HG03469 (cell line): ENCODE results near the gene LYRM1.
A peak's percentile ranks its signal among the peaks of the same experiment; 100 is the strongest.
"Not testable (repeated sequence)": the region's sequence is repeated elsewhere in the genome, so short reads cannot be mapped to it uniquely, and the experiment has no call there.

Experiments
- ATAC-seq: cut with Tn5 transposase; IDR thresholded peaks from one replicate; pipeline ENCODE4 v1.9.1; 2021; ENCODE audit warnings: mild to moderate bottlenecking, moderate library complexity, moderate number of reproducible peaks; ENCODE audit not compliant: unreplicated experiment

Gene LYRM1, protein sequence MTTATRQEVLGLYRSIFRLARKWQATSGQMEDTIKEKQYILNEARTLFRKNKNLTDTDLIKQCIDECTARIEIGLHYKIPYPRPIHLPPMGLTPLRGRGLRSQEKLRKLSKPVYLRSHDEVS

DNA sequence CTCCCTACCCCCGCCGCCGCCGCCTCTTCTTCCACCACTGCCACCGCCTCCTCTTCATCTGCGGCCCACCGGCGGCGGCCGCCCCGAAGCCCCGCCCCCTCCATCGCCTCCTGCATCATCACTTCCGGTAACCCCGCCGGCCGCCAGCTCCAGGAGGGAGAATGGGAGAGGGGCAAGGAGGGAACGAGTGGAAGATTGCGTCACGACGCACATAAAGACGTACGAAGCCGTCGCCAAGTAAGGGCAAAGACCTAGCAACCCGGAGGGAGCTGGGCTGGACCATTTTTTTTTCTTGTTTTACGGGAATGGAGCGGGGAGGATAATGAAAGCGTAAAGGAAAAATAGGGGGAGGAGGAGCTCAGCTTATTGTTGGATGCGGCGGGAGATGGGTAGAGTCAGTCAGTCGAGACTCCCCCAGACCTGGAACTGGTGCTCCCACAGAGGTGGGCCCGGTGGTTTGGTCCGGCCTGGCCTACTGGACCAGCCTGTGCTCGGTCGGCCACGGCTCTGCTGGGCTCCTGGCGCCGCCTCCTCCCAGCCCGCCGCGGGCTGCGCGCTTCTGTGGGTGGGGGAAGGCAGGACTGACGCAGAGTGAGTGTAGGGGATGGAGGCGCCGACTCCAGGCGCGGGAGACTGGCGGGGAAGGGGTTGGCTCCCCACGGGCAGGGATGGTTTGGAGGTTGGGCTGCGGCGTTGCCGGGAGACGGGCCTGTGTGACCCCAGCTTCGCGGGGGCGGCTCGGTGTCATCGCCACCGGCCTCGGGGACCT lies at the start of gene LYRM1, which contains the start of gene DCUN1D3:
Gene LYRM1 (plus strand): TSS at position 473 of the 769 bp plus-strand sequence. CDS start 14,785 bp downstream, outside the sequence.
Gene DCUN1D3 (minus strand): TSS at position 60 of the 769 bp plus-strand sequence. CDS start 37,820 bp downstream, outside the sequence.
- ATAC-seq: peak; percentile 53

DNA sequence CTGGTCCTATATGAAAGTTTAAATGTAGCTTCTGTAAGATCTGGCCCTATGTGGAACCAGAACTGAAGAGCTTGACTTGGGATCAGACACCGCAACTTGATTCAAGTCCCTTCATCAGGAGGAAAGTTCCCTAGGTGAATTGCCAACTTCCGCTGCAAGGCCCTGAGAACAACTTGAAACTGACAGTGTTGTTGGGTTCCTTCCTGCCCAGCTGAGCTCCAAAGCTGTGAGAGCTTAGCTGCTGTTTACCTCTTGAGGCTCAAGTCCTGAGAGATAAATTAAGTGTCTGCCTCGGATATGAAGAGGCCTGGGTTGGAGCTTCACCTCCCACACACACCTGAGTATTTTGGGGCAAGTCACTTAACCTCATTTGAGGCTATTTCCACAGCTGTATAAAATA lies 49.6 kb upstream of the LYRM1 start:
- ATAC-seq: no peak

DNA sequence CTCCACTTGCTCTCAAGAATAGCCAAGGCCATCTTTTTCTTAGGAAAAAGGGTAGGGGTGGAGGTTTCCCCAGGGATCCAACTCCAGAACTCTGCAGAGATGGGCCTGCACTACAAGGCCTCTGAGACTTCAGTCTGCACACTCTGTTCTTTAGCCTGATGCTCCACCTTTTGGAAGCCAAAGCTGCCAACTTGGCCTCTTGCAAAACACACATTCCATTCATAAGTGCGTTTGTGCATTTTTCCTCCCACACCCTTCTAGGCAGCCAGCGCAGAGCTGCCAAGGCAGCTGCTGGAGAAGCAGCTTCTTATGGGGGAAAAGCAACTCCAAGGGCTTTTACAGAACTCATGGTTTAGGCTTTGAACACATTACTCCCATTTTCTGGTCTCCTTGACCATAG lies 49.0 kb upstream of the LYRM1 start:
- ATAC-seq: no peak

DNA sequence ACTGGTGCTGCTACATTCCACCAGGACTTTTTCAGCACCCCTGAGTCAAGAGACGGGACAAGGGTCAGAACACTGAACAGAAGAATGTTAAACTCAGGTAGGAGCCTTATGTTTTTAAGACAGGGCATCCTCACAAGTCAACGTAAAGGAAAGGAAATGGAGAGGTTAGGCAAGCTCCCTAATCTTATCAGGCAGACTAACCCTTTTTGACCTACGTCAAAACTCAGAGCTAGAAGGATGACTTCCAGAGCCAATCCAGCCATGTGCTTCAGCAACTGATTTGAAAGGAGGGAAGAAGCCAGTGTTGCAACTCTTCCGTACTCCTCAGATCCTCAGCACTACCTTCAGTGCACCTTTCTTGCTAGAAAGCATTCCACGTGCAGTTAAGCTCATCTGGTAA lies 47.4 kb upstream of the LYRM1 start:
- ATAC-seq: no peak

DNA sequence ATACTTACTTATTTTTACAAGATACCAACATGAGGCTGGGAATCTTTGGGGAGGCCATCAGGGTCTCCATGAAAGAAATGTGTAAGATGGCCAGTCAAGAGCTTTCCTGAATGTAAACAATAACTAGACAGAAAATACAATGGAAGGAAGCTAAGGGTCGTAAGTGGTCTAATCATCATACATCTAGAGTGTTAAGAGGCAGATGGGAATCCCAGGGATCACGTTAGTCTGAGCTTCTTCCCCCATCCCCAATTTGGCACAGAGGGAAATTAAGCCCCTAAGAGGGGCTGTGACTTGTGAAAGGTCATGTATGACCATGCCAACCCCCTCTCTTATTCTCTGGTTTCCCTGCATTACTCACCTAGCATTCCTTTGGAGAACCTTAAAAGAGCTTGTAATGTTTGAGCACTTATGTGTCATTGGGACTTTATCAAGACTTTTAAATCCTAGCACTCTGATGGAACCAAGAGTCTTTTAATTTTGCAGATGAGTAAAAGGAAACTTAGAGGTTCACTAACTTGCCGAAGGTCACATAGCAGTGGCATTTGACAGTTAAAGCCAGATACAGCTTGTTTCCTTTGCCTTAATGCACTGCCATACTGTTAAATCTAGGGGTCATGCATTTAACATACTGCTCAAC lies 46.5 kb upstream of the LYRM1 start:
- ATAC-seq: no peak

DNA sequence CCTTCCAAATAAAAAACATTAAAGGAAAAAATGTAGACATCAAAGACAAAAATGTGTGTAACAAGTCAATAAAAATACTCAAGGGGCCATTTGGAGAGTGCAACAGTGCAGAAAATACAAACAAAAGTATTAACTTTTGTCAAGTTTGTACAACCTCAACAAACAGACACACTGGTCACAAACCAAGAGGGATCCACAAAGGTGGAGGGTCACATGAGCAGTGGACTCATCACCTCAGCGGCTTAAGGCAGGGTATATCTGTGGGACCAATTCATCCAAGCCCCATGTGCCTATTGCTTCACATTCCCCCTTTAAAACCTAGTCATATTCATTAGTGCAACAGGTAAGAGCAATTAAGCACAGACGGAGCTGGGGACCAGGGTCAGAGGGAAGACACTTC lies 45.6 kb upstream of the LYRM1 start:
- no peak for ATAC-seq

DNA sequence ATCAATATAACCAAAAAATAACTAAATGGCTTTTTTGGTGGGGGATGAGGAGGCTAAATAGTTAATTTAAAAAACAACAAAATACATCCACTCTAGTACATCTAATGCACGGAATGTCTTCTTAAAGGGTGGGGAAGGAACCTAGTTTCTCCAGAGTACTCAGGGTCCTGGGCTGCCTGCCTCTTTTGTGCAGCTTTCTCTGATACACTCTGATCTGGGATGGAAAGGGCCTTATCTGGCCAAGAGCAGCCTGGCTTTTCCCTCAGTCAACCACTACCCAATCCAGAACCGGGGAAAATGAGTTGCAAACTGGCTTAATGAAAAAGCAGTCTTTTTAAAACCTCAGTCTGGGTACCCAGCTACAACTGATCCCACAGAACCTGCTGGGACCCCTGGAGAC lies 43.3 kb upstream of the LYRM1 start:
- ATAC-seq: no peak

DNA sequence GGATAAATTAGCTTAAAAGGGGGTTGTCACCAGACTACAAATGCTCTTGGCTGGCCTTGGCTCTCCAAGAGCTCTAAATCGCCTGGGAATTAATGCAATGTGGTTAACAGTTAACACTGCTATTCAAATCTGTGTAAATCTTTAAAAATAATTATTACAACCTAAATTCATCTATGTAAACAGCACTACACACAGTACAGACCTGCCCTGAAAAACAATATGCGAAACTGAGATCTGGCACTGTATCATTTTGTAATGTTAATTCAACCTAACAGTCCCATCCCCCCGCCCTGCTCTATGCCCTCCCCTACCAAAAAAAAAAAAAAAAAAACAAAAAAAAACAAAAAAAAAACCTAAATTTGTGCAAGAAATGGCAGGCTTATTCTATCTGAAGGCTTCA lies 41.3 kb upstream of the LYRM1 start:
- ATAC-seq: no peak

DNA sequence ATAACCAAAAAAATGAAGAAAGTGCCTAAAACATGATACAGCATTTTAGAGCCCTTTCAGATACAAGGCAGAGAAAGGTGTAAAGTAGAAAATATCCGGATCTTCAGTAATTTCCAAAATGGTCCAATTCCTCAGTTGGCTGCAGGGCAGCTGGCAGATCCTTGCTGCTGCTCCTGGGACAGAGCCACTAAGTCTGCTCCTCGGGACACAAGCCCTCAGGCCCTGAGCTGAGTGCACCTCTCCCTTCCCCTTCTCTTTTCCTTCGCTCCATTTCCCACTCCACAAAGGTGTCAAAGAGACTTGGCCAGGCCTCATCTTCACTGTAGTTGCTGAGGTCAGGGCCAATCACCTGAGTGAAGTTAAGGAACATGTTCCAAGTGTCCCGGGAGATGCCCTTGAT lies 40.9 kb upstream of the LYRM1 start:
- no peak for ATAC-seq

DNA sequence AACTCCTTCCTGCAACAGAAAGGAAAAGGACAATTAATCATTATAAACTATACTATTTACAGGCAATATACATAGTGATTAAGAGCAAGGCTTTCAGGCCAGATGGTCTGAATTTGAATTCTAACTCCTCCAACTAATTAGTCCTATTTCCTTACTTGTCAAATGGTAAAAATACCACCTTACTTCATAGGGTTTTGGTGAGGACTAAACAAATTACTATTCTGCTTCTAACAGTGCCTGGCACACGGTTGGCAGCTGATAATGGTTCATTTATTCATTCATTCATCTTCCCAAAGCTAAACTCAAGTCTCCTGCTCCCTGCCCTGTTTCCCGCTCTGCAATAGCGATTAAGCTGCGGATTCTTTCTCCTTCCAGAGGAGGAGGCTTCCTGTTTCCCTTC lies 40.2 kb upstream of the LYRM1 start:
- ATAC-seq: no peak

DNA sequence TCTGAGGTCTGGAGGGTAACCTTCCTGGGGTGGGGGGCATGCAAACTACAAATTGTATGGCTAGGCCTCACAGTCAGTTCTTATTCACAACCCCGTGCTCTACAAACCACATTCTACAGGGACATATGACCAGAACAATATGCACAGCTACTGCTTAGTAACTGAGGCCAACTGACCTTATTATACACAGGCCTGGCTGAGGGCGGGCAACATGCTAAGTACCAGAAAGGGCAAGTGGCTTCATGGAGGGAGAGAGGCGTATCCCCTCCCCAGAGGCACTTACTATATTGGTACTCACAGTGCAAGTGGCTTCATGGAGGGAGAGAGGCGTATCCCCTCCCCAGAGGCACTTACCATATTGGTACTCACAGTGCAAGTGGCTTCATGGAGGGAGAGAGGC lies 39.6 kb upstream of the LYRM1 start:
- not testable (repeated sequence) for ATAC-seq

DNA sequence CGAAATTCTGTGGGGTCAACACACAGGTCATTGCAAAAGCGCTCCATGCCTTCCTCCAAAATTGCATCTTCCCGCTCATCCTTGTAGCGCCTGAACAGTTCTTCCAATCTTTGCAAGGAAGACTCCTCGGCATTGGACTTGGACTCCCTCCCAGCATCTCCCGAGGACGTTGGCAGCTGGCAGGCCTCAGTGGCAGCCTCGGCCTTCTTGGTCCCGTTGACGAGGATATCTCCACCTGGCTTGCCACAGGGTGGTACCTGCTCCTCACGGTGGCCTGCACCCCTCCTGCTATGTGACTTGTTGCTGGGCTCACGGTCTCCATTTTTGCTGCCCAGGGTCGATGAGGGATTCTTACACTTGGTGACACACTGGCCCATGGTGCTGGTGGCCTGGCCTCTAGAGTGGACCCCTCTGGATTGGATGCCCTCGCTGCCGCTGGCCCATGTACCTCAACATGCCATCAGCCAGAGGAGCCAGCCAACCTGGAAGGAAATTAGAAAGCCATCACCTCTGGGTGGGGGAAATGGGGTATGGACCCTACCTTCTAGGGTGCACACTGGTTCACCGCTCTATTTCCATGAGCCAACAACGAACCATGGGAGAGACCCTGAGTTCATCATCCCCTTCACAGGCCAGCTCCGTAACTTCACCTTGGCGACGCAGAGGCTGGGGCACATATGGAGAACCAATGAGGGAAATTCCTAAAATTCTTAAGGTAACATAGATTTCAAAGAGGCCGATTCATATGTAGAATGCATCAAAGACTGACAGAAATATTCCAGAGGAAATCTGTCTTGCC lies 38.2 kb upstream of the LYRM1 start:
- ATAC-seq: no peak

DNA sequence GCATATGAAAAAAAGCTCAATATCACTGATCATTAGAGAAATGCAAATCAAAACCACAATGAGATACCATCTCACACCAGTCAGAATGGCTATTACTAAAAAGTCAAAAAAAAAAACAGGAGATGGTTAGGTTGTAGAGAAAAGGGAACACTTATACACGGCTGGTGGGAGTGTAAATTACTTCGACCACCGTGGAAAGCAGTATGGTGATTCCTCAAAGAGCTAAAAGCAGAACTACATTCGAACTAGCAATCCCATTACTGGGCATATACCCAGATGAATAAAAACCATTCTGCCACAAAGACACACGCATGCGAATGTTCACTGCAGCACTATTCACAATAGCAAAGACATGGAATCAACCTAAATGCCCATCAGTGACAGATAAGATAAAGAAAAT lies 36.2 kb upstream of the LYRM1 start:
- not testable (repeated sequence) for ATAC-seq

DNA sequence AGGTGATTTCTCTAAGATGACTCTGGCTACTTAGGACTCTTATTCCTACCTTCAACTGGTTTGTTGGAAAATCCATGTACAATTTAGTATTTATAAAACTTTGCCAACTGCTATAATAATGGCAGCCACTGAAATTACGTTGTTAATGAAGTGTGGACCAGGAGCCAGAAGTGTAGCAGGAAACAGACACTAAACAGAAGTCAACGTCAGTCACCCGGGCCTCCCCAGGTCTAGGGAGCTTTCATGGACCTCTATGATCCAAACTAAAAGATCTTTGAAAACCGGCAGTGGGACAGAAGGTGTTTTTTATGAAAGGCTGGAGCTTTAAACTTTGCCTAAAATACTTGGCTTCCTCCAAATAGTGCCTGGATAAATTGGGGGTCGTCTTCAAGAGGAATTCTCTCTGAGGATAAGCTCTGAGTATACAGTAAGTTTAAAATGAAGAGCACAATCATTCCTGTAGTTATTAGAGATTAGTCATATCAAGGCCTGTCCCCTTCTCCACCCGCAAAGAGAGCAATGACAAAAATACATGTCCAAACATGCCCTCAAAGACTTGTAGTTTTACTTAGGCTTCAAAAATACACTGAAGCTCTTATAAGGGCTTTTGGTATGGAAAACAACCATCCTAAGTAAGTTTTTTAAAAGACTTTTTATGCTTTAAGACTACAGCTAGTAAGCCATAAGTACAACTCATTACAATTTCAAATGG lies 35.0 kb upstream of the LYRM1 start:
- peak; percentile 62 for ATAC-seq

DNA sequence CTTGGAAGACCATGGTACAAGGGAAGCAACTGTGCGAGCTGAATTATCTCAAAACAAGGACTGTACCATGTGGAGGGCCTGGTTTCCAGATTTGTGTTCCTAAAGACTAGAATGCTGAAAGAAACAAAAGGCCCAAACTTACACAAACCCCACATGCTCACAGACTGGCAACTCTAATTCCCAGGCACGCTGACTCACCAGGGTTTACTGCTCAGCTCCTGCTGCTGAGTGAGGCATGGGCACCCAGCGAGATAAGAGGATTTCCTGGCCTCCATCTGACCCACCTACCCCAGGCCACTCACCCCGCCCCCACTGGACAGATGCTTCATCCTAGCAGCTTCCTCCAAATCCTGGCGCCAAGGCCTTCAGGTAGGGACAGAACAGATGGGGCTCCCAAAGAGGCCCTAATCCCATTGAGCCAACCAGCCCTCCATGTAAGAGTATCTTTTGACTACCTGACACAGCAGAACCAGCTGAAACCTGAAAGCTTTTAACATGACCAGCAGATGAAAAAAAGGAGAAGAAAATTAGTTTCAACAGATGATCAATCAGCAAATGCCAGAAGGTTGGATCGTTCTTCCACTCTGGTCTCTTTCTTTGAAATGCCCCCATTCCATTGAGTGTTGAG lies 34.3 kb upstream of the LYRM1 start:
- ATAC-seq: no peak

DNA sequence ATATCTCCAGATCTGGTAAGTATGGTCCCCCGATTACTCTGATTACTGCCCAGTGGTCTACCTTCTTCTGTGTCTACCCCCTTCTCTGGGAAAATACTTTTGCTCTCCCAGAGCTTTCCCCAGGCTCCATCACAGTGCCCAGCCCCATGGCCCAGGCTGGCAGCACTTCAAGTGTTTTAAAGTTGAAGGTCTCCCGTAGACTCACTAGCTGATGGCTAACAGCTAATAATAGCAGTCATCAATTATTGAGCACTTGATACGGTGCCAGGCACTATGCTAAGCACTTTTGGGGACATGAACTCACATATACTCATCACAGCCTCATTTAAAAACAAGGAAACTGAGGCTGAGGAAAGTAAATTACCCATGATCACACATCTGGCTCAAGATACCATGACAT lies 33.8 kb upstream of the LYRM1 start:
- no peak for ATAC-seq

DNA sequence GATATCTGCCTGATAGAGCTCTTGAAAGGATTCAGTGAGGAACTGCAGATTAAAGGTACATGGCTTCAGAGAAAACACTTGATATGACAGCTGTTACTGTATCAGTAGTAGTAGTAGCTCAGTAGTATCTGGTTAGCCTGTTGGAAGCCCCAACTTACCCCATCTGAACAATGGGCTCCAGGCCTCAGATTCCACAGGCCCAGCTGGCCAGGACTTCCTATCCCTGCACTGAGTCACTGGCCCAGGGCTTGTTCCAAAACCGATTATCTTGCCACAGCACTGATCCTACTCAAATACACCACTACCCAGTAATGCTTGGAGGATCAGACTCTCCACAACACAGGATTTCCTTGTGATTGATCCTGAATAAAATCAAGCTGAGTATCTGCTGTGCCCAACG lies 33.0 kb upstream of the LYRM1 start:
- no peak for ATAC-seq

DNA sequence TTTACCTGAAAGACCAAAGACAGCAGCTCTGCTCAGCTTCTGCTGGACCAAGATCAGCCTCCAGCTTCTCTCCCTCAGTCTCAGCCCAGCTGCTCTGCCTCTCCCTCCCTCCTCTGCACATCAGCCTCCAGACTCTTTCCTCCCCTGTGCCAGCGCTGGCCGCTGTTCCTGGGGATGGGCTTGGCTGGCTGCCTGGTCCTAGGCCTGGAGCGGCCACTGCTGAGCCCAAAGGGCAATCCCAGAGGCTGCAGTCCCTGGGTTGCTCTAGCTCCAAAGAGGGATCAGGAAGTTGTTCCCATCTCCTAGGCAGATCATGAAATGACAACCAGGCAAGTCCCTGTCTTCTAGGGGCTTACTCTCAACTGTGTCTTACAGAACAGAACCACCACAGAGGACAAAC lies 31.7 kb upstream of the LYRM1 start:
- ATAC-seq: no peak

DNA sequence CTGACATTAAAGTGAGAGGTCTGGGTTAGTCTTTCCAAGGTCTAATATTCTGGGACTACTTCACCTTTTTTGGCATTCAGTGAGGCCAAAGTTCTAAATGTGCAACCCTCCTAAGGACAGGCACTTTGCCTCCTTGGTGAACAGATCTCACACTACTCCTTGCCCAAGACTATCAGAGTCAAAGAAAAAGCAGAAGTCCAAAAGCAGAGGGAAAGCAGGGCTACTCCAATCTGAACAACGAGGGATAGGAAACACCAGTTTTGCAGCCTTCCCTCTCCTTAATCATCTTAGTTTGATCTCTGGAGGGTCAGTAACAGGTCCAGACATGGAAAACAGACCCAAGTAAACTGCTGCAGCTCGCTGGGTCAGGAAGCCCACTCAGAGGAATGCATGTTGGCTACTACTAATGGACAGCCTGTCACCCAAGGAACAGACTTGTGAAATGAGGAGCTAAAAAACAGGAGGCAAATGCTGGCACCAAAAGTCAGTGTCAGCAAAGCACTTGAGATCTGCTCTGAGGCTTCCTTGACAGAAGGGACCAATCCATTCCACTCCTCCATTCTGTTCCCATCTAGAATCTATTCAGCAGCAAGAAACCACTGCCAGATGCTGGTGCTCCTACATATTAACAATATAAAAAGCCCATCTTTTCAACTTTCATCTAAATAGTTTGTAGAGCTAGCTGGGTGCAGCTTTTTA lies 30.3 kb upstream of the LYRM1 start:
- ATAC-seq: no peak

DNA sequence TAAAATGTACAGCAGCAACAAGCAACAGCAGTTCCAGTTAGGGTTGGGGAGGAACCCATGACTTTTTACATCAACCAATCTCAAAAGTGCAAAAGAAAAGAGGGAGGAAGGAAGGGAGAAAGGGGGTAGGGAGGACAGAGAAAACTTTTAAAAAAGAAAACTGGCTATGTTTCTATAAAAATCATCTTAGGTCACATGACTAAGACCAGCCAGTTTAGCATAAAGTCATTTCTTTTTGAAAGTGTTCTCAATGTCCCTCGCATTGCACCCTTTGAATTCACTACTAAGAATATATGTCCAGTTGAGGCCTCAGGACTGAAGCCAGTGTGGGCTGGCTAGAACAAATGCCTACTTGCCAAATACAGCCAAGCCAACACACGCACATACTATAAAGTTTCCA lies 29.3 kb upstream of the LYRM1 start:
- ATAC-seq: no peak
